GM12878 (cell line): ENCODE results near the gene GGACT. TPM values are rescaled to one million over a fixed set of nuclear protein-coding genes. Genes with fewer than 3 reads are reported as not detected.

Experiments used
- ATAC-seq: fragments of 200-7000 bp; cut with Tn5 transposase; 3 replicates; pipeline ENCODE4 v1.9.1; 2020; ENCODE audit warnings: mild to moderate bottlenecking, moderate library complexity
- BruUV-seq: library from RNA; stranded (reverse); fragments of 400-500 nt; replicated peaks from 2 replicates; lab custom pipeline; 2021; lab: Mats Ljungman, UMichigan
- CTCF ChIA-PET: fragments of 300-600 bp; sonication (Branson Sonifier 250); formaldehyde crosslinking; extraction: SDS; loops from one replicate; lab custom pipeline; 2021; ENCODE audit warnings: inconsistent platforms; lab: Yijun Ruan, JAX
- POLR2A ChIA-PET: fragments of 350-600 bp; formaldehyde crosslinking; extraction: SDS; loops from one replicate; lab custom pipeline; 2021; ENCODE audit warnings: inconsistent platforms; lab: Charles Lee
- RAD21 ChIA-PET: fragments of 300-600 bp; sonication (Branson Sonifier 250); formaldehyde crosslinking; loops from one replicate; lab custom pipeline; 2023; ENCODE audit warnings: antibody characterized with exemption; ENCODE audit not compliant: unreplicated experiment; lab: Charles Lee
- SMC1A ChIA-PET: fragments of 300-600 bp; sonication (Branson Sonifier 250); formaldehyde crosslinking; loops from one replicate; lab custom pipeline; 2023; ENCODE audit not compliant: unreplicated experiment, uncharacterized antibody; lab: Charles Lee
- DNase-seq: peaks from one replicate; pipeline ENCODE4 v3.0.0-alpha.2; 2011; ENCODE audit warnings: low read depth, low spot score
- FAIRE-seq: peaks from 3 replicates; lab custom pipeline; 2011; peaks lifted over from hg19 to GRCh38; lab: Jason Lieb, UNC
- H2AFZ ChIP-seq: 2 replicates; pipeline ENCODE4 v1.6.0; 2011; ENCODE audit warnings: low read depth, low read length, control low read depth; ENCODE audit not compliant: control insufficient read depth
- H3K27ac ChIP-seq: 2 replicates; pipeline ENCODE4 v1.5.1; 2011; ENCODE audit warnings: control low read depth; ENCODE audit not compliant: control insufficient read depth, insufficient read depth
- H3K27me3 ChIP-seq, 2 experiments: replicated peaks in 1 of 2; 2 replicates each; pipeline versions ENCODE4 v1.6.0 to v1.6.1; 2011; ENCODE audit warnings: low read length in 1 of 2; ENCODE audit not compliant: control insufficient read depth in 2 of 2, insufficient read depth in 2 of 2
- H3K36me3 ChIP-seq, 2 experiments: 2 replicates each; pipeline ENCODE4 v1.5.1; 2011; ENCODE audit warnings: low read length in 1 of 2; ENCODE audit not compliant: control insufficient read depth in 2 of 2, insufficient read depth in 2 of 2
- H3K4me1 ChIP-seq: 2 replicates; pipeline ENCODE4 v1.6.1; 2011; ENCODE audit warnings: mild to moderate bottlenecking, low read length, moderate library complexity, mixed read lengths; ENCODE audit not compliant: control insufficient read depth, insufficient read depth
- H3K4me2 ChIP-seq: 2 replicates; pipeline ENCODE4 v1.6.0; 2011; ENCODE audit warnings: control low read depth; ENCODE audit not compliant: control insufficient read depth, insufficient read depth
- H3K4me3 ChIP-seq: fragments of 200-600 bp; sonication (generic); 2 replicates; pipeline ENCODE4 v1.5.1; 2016
- H3K79me2 ChIP-seq: 2 replicates; pipeline ENCODE4 v1.6.0; 2011; ENCODE audit warnings: low read length; ENCODE audit not compliant: control insufficient read depth, insufficient read depth
- H3K9ac ChIP-seq: 2 replicates; pipeline ENCODE4 v1.8.0; 2011; ENCODE audit warnings: low read length, control low read depth, mixed read lengths; ENCODE audit not compliant: control insufficient read depth, insufficient read depth
- H3K9me3 ChIP-seq: replicated peaks from 3 replicates; pipeline ENCODE4 v1.5.1; 2011; ENCODE audit warnings: mild to moderate bottlenecking, low read length; ENCODE audit not compliant: control insufficient read depth, insufficient read depth
- H4K20me1 ChIP-seq: 2 replicates; pipeline ENCODE4 v1.6.0; 2011; ENCODE audit not compliant: control insufficient read depth, insufficient read depth
- CBX5 ChIP-seq: sonication (generic); IDR thresholded peaks from 2 replicates; pipeline ENCODE4 v1.6.1; 2016; ENCODE audit warnings: low read depth, moderate library complexity, mild to moderate bottlenecking, inconsistent platforms
- FOXM1 ChIP-seq: IDR thresholded peaks from 2 replicates; pipeline ENCODE4 v1.6.1; 2012; ENCODE audit warnings: low read depth, mild to moderate bottlenecking, inconsistent platforms, low read length, moderate library complexity
- NR2F1 ChIP-seq: fragments of 450-650 bp; conservative IDR thresholded peaks from 2 replicates; pipeline ENCODE4 v1.6.1; 2017; ENCODE audit warnings: mild to moderate bottlenecking
- whole genome bisulfite sequencing: methylation state at CpG from one replicate; pipeline ENCODE4 v1.1.6; 2016; ENCODE audit warnings: low lambda C conversion rate; ENCODE audit not compliant: insufficient replicate concordance, insufficient coverage; ENCODE audit errors: missing lambda C conversion rate; 5-methylcytosine and 5-hydroxymethylcytosine counted together
- in situ Hi-C: fragments of 300-500 bp; cut with MboI; formaldehyde crosslinking; loops from 9 replicates; pipeline ENCODE4 v1.14.3; 2018; ENCODE audit warnings: mixed read lengths
- intact Hi-C: fragments of 100-400 bp; cut with micrococcal nuclease; formaldehyde crosslinking; loops from one replicate; pipeline ENCODE4 v1.14.2; 2022; ENCODE audit not compliant: unreplicated experiment
- polyA plus RNA-seq, 11 experiments: library from polyadenylated mRNA; depleted of rRNA in 4 of 11; unstranded in 6 of 11; stranded (reverse) in 5 of 11; fragments of >200 nt; fragmentation: Nextera tagmentation in 4 of 11; fragmentation: Illumina TruSeq in 1 of 11; extraction: Ambion mirVana in 4 of 11; extraction: Trizol in 1 of 11; gene quantifications; 1 replicate in 1 of 11; 2 replicates in 10 of 11; pipeline versions ENCODE4 v1.2.1 to v1.2.3, GENCODE V29; 2011 to 2016; ENCODE audit warnings: inconsistent platforms in 2 of 11, missing spikeins in 2 of 11, low read depth in 1 of 11
- total RNA-seq, 4 experiments: library from RNA; depleted of rRNA in 3 of 4; stranded (reverse); fragments of >200 nt in 3 of 4; fragmentation: Illumina TruSeq in 1 of 4; extraction: Trizol in 1 of 4; gene quantifications; 2 replicates each; pipeline versions ENCODE4 v1.2.1 to v1.2.3, GENCODE V29; 2013 to 2021
- TF ChIP-seq, protein P1 (sequence below): IDR thresholded peaks from 2 replicates; pipeline ENCODE4 v1.6.1; 2011; ENCODE audit warnings: low read depth, low read length, improper control_type of control experiment, borderline replicate concordance
- TF ChIP-seq, protein P2 (sequence below): fragments of 450-650 bp; IDR thresholded peaks from 2 replicates; pipeline ENCODE4 v1.6.1; 2017; ENCODE audit warnings: borderline replicate concordance

Gene GGACT
- total and polyA plus RNA-seq, 10 of the 15 experiments (the other 5 are each of a cell fraction or from before 2014, with no cell fraction given) = 0.61 to 8.8 (median 4.2) TPM

DNA sequence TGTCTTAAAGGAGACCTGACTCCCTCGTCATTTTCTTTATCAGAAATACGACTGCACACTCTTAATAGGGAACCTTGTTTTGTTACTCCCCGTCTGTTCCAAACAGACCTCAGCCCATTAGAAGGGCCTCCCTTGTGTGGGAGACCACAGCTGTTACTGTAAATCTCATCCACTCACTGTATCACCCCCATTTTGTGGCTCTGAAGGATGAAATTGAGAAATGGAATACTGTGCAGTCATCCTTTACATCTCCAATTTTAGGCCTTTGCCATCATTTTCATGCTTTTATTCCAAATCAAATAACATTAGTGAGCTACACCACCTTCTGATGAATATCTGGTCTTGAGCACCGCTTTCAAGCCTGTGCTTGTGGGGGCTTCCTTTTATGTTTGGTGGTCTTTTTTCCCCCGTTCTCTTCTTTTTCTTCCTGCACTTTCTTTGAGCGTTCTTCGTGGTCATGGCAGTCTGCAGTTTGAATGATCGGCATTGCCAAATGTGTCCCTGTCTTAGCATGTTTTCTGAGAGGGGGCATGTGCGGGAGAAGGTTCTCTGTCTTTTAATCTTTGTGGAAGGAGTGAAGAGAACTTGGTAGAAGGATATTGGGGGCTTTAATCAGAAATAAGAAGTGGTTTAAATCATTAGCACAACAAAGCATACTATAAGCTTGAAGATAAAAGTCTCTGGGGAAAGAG, 65.8 kb downstream of the GGACT start:
- CTCF ChIA-PET = interaction anchor here (1.2 kb wide), 1 partner anchor 8 kb away, joined by 7 read pairs; no protein-coding TSS in a partner anchor
- WGBS = 86% methylated on average over 9 of the region's 9 CpGs
- intact Hi-C loops (no loop called here), in situ Hi-C loops (no loop called here)
- SMC1A ChIA-PET = no interaction called here
- Histone ChIP-seq H3K27ac (no peak overlapping the region), H3K9me3 (no peaks in the 10 kb centered on the region), H4K20me1 (no peaks in the 10 kb centered on the region), H3K9ac (no peak overlapping the region), H3K4me1 (no peaks in the 10 kb centered on the region), H3K36me3 (peaks cover 0 to 2% of the 10 kb centered on the region in 2 experiments; a peak in 1 of 4 replicates), H3K4me2 (no peak overlapping the region), H3K27me3 (no peaks in the 10 kb centered on the region), H3K79me2 (no peaks in the 10 kb centered on the region), H2AFZ (no peak overlapping the region), H3K4me3 (no peak overlapping the region)
- ATAC-seq (no peak), FAIRE-seq (no peak), DNase-seq (no peak)
- TF ChIP-seq, protein P1, sequence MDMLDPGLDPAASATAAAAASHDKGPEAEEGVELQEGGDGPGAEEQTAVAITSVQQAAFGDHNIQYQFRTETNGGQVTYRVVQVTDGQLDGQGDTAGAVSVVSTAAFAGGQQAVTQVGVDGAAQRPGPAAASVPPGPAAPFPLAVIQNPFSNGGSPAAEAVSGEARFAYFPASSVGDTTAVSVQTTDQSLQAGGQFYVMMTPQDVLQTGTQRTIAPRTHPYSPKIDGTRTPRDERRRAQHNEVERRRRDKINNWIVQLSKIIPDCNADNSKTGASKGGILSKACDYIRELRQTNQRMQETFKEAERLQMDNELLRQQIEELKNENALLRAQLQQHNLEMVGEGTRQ = no peak
- TF ChIP-seq, protein P2, sequence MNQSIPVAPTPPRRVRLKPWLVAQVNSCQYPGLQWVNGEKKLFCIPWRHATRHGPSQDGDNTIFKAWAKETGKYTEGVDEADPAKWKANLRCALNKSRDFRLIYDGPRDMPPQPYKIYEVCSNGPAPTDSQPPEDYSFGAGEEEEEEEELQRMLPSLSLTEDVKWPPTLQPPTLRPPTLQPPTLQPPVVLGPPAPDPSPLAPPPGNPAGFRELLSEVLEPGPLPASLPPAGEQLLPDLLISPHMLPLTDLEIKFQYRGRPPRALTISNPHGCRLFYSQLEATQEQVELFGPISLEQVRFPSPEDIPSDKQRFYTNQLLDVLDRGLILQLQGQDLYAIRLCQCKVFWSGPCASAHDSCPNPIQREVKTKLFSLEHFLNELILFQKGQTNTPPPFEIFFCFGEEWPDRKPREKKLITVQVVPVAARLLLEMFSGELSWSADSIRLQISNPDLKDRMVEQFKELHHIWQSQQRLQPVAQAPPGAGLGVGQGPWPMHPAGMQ = no peak
- no peak for TF ChIP-seq NR2F1
- TF ChIP-seq FOXM1 = no peak
- no peak for TF ChIP-seq CBX5
- BruUV-seq = no TSS peak
- POLR2A ChIA-PET = no interaction called here
- RAD21 ChIA-PET = interaction anchor here (1.2 kb wide), 1 partner anchor 8 kb away, joined by 3 read pairs; no protein-coding TSS in a partner anchor
